GM10847 (cell line): ENCODE measurements around the gene ITGBL1.

Experiments
- POLR2A ChIP-seq: IDR thresholded peaks from 2 replicates; pipeline ENCODE4 v1.6.1; 2011; ENCODE audit not compliant: insufficient read length; ENCODE audit errors: extremely low read depth

Gene ITGBL1

DNA sequence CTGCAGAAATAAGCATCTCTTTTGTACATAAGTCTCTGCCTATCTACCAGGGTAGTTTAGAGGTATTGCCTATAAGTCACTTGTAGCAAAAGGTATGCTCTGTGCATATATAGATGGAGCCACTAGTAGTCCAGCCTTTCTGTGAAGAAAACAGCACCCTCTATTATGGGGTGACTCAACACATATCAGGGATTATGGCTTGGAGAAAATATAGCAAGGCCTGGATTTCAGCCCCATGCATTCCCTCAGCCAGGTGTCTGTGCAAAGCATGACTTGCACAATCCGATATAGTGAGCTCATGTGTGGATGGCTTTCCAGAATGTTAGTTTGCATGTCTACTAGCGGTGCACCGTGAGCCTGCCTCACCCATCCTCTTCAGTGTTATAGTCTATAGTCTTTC, 22.7 kb upstream of the ITGBL1 start:
- TF ChIP-seq POLR2A: no peak

DNA sequence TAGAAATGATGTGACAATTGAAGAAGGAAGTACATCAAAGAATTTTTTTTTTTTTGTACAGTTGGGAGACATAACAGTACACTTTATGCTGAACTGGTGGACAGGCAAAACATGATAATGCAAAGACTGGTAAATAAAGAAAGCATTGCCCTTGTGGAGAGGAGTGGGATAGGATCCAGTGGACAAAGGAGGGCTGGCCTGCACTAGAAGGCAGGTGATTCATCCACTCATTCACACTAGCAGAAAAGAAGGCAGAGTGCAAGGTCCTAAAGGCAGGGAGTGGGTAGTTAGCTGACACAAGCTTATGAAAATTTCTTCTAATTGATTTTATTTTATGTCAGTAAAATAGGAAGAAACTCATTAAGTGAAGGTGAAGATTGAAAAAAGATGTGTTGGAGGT, 18.6 kb upstream of the ITGBL1 start:
- no peak for TF ChIP-seq POLR2A

DNA sequence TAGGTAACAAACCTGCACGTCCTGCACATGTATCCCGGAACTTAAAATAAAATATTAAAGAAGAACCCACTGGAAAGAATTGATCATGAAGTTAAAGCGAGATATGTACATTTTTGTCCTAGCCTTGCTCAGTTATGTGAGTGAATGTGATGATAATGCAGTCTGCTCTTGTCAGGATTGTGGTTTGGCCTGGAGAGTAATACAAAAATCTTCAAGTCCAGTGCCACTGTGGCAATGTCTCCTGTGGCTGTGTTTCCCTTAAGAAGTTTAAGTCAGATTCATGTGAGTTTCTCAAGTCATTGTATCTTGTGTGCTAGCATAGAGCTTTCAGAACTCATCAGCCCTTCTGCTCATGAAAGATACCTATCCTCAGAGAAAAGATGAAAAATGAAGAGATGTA, 18.0 kb upstream of the ITGBL1 start:
- no peak for TF ChIP-seq POLR2A

DNA sequence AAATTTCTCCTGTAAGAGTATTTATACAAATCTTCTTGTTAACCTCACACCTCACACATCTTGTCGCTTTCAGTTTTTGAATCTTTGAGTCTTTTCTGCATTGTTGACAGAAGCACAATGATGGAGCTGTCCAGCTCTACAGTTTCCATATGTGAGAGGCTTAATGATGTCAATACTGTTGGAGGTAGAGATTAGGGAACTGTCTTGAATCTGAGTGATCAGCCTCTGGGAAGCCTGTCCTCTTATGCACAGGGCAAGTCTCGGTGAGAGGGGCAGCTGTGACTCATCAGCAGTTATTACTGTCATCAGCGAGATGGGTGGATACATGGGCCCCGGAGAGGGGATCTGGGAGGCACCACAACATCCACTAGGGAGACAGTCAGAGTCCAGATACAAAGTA, 4.6 kb upstream of the ITGBL1 start:
- TF ChIP-seq POLR2A: no peak

DNA sequence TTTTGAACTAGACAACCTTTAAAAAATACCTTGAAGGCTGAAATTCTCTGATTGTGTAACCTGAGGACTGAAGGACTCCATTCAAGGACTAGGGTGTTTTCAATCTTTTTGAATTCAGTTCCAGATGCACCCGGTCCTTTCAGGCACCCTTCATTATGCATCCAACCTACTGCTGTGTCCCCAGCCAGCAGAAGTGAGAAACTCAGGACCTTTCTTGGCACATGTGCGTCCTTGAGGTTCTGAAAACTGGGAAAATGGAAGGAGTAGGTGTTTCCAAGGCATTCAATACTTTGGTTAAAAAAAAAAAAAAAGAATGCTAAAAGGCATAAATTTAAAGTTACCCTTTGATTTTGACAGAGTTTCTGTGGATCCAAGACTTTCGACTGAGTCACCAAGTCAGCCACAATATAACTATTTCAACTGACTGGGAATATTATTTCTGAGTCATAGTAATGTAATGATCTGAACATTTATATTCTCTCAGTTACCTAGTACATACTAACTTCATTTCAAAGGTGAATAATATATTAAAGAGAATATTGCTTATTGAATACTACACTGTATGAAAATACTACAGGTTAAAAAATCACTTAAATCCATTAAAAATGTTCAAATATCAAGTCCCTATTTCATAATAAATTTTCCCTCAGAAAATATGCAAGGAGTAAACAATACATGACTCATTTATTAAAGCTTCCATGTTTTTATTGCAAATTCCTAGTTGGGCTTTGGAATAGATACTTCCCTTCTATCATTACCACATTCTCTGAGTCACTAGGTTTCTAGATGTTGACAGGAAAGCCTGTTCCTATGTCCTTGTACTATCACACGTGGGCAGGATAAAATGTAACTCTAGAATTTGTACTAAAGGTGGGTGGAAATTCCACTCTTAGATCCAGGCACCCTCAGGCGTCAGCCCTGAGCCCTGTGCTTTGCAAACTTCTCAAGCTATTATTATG, 2.4 kb upstream of the ITGBL1 start:
- no peak for TF ChIP-seq POLR2A

DNA sequence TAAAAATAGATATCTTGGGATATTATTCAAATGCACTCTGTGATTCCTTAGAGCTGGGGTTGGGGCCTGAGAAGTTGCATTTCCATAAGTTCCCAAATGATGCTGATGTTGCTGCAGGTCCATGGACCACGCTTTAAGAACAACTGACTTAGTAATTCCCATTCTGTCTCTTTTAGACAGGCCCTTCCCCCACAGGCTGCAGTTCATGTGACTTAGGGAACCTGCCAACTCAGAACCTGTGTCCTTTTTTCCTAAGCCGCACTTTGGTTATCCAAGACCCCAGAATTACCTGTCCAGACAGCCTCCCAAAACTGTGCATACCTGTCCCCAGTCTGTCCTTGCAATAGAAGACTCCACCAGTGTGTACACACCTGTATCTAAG, 1.7 kb upstream of the ITGBL1 start:
- no peak for TF ChIP-seq POLR2A

DNA sequence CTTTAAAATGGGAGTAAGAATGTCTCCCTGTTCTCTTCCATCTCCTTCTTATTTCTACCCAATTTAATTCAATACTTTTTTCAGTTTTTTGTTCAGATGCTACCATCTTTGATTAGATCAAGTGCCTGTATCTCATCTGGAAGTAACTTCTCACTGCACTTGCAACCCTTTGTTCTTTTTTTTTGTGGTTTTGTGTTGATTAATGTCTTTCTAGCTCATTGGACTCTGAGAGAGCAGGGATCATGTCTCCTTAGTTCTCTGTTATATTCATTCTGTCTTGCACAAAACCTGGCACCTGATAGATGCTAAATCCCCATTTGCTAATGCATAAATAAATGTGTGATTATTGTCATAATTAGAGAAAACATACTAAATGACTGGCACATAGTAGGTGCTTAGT, 834 bp upstream of the ITGBL1 start:
- TF ChIP-seq POLR2A: no peak

DNA sequence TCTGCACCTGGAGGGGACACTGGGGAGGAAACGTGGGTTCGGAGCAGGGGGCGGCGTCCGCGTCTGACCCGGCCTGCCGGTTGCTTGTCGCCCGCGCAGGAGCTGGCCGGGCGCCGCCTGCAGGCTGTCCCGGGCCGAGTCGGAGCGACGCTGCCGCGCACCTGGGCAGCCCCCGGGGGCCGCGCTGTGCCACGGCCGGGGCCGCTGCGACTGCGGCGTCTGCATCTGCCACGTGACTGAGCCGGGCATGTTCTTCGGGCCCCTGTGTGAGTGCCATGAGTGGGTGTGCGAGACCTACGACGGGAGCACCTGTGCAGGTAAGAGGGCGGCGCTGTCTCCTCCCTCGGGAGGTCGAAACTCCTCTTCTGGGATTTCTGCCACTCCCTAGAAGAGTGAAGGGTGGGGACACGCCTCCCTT, 1.3 kb downstream of the ITGBL1 start:
- no peak for TF ChIP-seq POLR2A

DNA sequence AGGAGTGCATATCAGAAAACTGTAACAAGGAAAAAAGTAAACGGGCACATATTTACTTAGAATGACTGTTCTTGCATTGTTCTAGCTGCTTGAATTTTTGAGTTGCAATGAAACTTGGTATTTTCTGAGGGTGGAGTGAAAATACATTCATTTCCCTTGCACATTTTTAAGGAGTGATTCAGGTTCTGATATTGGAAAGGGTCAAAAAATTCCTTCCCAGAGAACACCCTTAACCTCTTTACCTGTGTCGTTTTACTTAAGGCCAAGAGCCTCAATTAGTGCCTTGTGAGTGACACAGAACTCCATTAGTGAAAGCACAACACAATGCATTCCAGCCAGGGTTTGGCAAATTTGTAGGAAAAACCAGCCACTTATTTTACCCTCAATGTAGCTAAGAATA, 2.3 kb downstream of the ITGBL1 start:
- no peak for TF ChIP-seq POLR2A

DNA sequence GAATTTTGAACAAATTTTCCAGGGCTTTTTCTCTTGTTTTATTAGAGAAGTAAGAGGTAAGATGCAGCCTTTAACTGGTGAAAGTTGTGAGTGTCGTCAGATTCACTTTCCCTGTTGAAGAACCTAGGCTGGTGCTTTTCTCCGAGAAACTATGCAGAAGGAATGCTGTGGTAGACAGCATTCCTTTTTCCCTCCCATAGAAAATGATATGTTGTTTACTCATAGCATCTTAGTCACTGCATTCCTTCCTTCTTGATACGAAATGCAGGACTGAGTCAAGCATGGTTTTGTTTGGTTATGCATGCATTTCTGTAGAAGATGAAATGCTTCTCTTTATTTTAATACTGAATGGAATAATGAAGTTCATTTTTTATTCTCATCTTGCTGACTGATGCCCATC, 3.4 kb downstream of the ITGBL1 start:
- TF ChIP-seq POLR2A: no peak

DNA sequence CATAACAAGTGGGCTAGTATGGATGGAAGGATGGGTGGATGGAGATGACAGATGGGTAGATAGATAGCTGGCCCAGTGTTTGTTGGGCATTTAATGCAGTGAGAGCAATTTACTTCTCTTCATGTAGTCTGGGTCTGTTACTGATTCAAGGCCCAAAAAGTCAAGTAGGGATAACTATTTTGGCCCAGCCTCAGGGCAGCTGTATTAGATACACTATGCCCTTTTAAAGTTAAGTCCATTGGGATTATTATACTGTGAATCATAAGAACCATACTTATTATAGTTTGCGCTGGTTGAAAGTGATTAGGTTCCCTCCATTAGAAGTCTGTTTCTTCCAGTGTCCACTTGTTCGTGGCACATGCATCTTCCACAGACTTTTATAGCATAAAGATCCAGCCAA, 4.7 kb downstream of the ITGBL1 start:
- TF ChIP-seq POLR2A: no peak

DNA sequence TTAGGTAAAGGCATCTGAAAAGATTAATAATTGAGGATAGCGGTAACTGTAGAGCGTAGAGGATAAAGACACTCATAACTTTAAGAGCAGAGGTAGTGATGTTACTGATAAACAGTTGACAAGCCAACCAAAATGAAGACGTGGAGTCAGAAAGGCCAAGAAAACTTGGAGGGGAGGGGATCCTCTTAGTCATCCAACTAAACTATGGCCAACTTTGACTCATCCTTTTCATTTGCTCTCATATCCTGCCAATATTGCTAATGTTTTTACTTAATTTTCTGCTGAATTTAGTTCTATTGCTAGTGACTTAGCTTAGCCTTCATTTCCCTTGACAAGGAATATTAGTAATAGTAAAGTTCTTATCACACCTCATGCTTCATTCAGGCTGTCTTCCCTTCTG, 13.4 kb downstream of the ITGBL1 start:
- TF ChIP-seq POLR2A: no peak

DNA sequence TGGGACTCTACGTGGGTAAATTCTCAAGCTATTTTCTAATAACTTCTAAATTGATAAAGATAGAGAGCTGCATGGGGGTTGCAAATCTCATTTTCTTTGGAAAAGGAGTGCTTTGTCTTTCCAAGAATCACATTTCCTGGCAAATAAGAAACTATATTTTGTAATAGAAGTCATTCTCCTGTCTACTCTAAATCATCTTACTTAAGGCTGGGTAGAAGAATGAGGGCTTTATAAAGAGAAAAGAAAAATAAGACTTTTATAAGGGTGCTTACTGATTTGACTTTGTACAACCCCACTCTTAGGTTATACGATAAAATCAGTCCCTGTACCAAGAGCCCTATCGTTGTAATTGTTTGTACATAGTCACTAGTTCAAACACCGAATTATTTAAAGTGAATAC, 14.9 kb downstream of the ITGBL1 start:
- no peak for TF ChIP-seq POLR2A

DNA sequence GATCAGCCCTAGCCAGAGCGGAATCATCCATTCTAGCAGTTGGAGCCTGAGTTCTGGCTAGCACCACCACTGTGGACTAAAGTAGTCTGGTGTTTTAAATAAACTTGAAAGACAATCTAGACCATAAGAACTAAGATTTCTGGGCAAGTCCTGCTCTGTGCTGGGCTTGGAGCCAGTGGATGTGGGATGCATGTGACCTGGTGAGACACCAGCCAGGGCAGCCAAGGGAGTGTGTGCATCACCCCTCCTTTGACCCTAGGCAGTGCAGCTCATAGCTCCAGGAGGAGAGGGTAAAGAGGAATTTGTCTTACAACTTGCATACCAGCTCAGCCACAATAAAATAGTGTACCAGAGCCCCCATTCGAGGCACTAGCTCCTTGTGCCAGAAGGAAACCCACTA, 21.0 kb downstream of the ITGBL1 start:
- TF ChIP-seq POLR2A: no peak

DNA sequence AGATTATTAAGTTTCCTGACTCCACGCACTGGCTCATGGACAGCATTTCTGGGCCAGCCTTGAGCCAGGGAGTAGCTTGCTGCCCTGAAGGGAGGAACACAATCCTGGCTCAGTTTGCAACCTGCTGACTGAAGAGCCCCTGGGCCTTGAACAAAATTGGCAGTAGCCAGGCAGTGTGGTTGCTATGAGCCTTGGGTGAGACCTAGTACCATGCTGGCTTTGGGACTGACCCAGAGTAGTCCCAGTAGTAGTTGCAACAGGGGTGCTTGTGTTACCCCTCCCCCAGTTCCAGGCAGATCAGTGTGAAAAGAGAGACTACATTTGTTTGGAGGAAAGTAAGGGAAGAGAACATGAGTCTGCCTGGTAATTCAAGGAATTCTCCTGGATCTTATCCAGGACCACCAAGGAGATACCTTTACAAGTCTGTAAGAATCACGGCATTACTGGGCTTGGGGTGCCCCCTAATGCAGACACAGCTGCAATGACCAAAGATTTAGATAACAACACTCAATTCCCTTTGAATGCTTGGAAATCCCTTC, 22.0 kb downstream of the ITGBL1 start:
- no peak for TF ChIP-seq POLR2A

DNA sequence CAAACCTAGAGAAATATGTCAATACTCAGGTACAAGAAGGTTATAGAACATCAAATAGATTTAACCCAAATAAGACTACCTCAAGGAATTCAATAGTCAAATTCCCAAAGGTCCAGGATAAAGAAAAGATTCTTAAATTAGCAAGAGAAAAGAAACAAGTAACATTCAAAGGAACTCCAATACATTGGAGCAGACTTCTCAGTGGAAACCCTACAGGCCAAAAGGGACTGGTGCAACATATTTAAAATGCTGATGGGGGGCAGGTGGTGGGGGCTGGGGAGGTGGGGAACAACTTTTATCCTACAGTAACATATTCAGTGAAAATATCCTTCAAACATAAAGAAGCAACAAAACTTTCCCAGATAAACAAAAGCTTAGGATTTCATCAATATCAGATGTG, 23.1 kb downstream of the ITGBL1 start:
- TF ChIP-seq POLR2A: no peak

DNA sequence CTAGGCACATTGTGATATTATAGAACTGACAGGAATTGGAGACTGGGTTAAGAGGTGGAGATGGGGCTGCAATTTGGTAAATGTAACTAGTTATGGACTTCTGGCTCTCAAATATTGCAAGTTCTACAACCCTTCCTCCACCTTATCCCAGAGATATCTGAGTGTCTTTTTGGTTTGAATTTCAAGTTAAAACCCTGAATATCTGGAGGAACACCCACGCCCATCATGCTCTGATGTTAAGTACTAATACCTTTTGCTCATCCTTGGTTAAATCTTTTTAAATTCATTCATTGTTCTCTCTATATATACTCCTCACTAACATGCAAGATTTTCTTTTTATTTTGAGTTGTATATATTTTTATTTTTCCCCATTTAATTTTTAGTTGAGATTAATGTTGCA, 28.9 kb downstream of the ITGBL1 start:
- no peak for TF ChIP-seq POLR2A
